Measurements from ENCODE around the gene FNDC11.
"Not testable (repeated sequence)": the region's sequence is repeated elsewhere in the genome, so short reads cannot be mapped to it uniquely, and the experiment has no call there.

FNDC11 gene, protein sequence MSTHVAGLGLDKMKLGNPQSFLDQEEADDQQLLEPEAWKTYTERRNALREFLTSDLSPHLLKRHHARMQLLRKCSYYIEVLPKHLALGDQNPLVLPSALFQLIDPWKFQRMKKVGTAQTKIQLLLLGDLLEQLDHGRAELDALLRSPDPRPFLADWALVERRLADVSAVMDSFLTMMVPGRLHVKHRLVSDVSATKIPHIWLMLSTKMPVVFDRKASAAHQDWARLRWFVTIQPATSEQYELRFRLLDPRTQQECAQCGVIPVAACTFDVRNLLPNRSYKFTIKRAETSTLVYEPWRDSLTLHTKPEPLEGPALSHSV

DNA sequence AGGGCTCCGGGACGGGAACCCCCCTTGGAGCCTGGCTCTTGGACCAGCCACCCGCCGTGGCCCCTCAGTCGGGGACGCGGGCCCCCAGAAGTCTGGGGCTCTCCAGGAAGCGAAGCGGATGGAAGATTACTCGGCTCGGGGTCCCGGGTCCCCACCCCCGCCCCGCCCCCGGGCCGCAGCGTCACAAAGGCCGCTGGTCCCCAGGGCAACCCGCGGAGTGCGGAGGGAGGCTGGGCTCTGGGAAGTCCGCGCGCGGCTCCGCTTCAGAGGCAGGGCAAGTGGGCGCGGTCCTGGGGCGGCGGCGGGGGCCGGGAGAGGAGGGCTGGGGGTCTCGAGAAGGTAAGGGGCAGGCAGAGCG lies at the start of gene FNDC11:
Gene FNDC11 (plus strand): TSS at position 227 of the 358 bp plus-strand sequence. CDS start 1,505 bp downstream, outside the sequence.
- in situ Hi-C loops (cut with HindIII; ENCODE audit: low sequenced_read_pairs), result no loop called here

DNA sequence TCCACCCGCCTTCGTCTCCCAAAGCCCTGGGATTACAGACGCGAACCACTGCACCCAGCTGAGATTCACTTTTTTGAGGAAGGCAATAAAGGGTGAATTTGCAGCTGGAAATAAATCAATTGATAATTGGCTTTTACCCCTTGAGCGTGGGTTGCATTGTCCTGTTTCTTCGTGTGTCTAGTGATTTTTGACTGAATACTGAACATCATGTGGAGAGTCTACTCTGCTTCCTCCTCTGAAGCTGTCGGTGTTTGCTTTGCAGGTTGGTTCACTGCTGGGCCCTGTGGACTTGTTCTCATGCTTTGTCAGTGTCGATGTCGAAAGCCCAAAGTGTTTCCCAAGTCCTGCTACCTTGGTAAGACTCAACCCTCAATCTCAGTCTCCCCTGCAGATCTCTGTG lies 49.3 kb upstream of the FNDC11 start:
- in situ Hi-C loops (cut with HindIII; ENCODE audit: low sequenced_read_pairs), result no loop called here

DNA sequence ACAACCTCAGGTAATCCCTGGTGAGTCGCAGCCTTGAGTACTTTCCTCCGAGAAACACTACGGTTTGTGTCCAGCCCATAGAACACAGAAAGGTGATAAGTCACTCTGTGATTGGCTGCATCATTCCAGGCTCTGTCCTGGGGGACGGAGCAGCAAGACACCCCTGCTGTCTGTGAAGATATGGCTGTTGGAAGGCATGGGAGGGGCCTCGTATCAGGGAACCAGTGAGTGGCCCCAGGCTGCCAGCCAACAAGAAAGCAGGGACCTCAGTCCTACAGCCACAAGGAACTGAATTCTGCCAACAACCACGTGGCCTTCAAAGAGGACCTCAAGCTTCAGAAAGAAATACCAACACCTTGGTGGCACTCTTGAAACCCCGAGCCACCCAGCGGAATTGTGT lies 48.7 kb upstream of the FNDC11 start:
- in situ Hi-C loops (cut with HindIII; ENCODE audit: low sequenced_read_pairs), result no loop called here

DNA sequence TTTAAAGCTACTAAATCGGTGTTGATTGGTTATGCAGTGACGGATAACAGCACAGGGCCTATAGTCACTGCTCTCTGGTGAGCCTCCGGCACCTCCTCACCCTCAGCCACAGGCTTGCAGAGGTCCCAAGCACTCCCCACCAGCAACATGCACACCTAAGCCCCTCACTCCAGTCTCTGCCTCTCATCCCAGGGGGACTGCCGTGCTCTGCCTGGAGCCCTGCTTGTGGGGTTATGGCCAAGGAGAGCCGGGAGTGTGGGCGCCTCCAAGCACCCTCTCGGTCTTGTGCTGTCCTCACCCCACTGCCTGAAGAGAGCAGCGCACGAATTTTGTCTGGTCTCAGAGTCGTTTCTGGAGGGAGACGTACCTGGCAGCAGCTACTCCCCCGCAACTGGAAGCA lies 48.2 kb upstream of the FNDC11 start:
- in situ Hi-C loops (cut with HindIII; ENCODE audit: low sequenced_read_pairs), result no loop called here

DNA sequence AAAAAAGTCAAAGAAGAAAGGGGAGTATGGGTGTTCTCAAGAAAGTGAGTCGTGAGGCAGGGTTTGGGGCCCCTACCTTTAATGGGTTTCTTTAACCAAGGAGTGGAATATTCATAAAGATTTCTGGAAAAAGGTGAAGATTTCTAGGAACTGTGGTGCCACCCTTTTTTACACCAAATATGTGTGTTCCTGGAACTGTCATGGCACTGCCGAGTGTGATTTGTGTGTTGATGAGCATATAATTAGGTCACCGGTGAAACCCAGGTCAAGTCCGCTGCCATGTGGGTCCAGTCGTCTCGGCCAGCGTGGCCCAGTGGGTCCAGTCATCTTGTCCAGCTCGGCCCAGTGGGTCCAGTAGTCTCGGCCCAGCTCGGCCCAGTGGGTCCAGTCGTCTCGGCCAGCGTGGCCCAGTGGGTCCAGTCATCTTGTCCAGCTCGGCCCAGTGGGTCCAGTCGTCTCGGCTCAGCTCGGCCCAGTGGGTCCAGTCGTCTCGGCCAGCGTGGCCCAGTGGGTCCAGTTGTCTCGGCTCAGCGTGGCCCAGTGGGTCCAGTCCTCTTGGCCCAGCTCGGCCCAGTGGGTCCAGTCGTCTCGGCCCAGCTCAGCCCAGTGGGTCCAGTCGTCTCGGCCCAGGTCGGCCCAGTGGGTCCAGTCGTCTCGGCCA lies 46.7 kb upstream of the FNDC11 start:
- in situ Hi-C loops (cut with HindIII; ENCODE audit: low sequenced_read_pairs), result no loop called here

DNA sequence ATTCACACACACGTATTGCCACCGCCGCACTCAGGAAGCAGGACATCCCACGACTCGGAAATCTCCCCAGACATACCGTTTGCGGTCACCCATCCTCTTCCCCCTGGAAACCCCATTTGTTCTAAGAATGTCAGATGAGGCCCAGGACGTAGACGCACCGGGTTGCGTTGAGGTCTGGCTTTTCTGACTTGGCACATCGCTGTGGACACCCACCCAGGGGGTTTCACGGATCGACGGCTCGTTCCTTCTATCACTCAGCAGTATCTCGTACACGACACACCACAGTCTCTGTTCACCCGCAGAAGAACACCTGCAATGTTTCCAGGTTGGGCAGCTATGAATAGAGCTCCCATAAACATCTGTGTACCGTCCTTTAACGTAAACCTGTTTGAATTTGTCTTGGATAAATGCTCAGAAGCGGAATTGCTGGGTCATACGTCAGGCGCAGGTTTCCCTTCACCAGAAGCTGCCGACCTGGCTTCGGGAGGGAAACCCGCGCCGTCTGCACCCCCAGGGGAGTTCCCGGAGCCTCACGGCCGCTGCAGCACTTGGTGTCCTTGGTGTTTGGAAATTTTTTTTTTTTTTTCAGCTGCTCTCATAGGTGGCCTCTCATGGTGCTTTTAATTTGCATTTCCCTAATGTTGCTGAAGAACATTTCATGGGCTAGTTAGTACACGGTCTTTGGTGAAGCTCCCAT lies 45.7 kb upstream of the FNDC11 start:
- in situ Hi-C loops (cut with HindIII; ENCODE audit: low sequenced_read_pairs), result no loop called here

DNA sequence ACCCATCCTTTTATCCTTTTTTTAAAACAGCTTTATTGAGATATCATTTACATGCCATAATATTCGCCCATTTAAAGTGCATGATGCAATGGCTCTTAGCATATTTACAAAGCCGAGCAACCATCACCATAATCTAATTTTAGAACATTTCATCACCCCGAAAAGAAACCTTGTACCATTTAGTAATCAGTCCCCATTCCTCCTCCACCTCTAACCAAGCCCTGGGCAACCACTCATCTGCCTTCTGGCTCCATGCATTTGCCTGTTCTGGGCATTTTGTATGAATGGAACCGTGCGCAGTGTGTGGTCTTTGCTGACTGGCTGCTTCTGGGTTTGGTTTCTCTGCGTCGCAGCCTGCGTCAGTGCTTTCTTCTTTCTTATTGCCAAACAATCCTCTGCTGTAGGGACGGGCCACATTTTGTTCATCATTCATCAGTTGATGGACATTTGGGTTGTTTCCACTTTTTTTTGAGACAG lies 44.8 kb upstream of the FNDC11 start:
- in situ Hi-C loops (cut with HindIII; ENCODE audit: low sequenced_read_pairs), result no loop called here

DNA sequence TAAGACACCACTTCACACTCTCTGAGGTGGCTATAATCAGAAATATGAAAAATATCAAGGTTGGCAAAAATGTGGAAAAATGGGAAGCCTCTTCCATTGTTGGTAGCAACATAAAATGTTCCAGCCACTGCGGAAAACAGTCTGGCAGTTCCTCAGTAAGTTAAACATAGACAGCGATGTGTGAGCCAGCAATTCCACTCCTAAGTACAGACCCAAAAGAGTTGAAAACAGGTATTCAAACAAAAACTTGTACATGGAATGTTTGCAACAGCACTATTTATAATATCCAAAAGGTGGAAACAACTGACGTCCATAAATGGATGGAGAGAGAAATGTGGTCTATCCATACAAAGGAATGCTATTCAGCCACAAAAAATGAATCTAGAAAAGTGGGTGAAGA lies 40.8 kb upstream of the FNDC11 start:
- in situ Hi-C loops (cut with HindIII; ENCODE audit: low sequenced_read_pairs), result no loop called here

DNA sequence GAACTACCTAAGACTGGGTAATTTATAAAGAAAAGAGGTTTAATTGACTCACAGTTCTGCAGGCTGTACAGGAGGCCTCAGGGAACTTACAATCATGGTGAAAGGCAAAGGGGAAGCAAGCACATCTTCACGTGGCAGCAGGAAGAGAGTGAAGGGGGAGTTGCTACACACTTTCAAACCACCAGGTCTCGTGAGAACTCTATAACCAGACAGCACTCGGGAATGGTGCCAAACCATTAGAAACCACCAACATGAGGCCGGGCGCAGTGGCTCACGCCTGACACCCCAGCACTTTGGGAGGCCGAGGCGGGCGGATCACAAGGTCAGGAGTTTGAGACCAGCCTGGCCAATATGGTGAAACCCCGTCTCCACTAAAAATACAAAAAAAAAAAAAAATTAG lies 39.4 kb upstream of the FNDC11 start:
- in situ Hi-C loops (cut with HindIII; ENCODE audit: low sequenced_read_pairs), result not testable (repeated sequence)

DNA sequence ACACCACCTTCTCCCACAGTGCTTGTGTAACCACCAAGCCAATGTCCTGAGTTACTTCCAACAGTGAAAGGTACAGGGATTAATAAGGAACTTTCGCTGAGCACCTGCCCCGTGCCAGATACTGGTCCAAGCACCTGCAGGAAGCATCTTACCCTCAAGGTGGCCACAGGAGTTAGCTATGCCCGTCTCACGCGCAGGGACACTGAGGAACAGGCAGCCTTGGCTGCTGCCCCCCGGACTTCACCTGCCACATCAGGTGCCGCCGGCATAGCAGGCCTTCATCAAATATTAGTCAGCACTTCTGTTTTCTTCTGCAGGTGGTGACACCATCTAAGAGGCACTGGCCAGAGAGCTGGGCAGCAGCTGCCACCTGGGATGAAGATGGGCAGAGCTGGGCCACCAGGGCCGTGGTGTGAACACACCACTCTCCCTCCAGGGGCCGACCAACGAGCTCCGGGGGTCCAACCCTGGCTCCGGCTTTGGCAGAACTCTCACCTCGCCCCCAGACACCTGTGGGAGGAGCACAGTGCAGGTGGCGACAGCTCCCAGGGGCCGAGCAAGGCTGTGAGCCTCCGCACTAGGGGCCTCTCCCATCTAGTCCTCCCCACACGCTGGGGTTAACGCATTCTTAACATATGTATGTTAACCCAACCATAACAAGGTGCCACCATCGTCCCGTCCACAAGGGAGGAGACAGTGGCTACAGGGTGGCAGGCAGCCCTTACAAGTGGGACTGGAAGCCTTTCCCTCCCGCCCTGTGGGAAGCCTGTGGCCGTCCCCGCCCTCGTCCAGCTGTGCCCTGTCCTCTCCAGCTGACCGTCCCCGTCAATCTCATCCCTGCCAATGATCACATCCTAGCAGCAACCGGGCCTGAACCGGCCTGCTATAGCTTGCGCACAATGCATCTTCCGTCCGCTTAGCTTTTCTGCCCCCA lies 36.3 kb upstream of the FNDC11 start:
- in situ Hi-C loops (cut with HindIII; ENCODE audit: low sequenced_read_pairs), result no loop called here

DNA sequence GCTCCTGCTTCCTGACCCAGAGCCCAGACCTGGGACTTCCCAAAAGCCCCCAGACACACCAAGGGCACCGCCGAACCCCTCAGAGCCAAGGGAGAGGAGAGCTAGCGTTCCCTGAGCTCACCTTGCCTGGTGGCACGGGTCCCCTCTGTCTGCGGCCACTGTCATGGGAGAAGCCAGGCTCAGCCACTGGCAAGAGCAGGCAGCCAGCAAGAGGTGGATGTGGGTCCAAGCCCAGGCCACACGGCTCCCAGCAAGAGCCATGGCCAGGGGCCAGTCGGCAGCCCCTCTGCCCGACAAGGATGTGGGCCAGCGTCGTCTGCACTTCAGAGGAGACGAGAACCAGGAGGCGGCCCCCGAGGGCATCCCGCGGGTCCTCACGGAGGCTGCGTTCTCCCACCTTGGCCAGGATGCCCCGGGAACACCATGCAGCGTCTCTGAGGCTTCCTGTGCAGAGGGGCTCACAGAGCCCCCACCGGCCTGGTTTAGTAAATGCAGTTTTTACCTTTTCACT lies 35.6 kb upstream of the FNDC11 start:
- in situ Hi-C loops (cut with HindIII; ENCODE audit: low sequenced_read_pairs), result no loop called here

DNA sequence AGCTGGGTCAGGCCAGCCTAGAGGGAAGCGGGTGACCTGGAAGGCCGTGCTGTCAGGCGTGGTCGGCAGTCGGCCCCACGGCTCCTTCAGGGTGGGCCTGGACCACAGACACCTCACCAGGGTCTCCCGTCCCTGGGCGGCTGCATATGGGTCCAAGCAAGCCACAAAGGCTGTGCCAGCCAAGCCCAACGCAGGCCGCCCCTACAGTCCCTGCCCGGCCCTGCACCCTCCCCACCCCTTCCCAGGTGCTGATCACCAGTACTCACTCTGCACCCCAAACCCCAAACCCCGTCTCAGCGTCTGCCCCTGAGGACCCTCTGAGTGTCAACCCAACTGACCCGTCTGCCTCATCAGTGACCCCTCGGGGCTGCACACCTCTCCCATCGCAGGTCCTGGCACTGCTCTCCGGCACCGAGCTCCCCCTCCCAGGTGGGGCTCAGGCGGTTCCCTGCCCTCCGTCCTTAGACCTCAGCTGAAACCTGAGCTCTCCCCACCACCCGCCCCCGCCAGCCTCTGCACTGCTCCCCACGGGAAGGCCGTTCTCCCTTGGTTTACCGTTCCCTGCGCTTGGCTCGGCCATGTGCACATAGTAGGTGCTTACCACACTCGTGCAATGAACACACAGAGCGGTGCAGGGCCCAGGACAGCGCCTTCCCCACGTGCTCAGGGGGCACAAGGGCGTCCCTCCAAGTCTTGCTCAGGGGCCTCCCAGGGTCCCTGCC lies 34.9 kb upstream of the FNDC11 start:
- in situ Hi-C loops (cut with HindIII; ENCODE audit: low sequenced_read_pairs), result no loop called here

DNA sequence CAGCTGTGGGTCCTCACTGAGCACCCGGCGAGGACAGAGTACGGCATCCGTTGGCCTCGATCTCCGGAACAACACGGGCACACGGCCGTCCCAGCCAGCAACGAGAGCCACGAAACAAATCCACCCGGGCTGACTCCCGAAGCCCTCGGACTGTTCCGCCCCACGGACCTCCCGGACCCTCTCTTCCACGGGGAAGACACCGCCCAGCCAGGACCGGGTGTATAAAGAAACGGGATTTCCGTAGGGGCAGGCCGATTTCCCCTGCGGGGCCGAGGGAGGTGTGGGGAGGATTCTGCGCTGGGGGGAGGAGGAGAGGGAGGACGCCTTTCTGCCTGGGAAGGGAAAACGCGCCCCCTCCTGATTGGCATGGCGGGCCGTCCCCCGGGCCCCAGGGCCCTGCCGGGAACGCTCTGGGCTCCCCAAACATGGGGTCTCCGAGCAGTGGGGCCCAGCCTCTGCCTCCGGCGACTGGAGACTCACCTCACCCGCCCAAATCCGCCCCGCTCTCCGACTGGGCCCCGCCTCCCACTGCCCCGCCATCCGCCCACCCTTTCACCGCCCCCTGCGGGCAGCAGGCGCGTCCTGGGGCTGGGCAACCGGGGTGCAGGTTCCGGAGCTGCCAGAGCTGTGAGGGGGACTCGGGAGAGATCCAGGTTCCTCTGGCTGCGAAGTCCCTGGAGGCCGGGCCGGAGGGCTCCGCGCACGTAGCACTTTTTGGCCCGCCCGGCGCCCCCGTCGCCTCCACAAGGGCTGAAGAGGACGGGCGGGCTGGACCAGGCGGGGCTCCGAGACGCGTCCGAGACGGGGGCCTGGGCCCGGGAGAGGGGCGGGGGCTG lies 34.1 kb upstream of the FNDC11 start:
- in situ Hi-C loops (cut with HindIII; ENCODE audit: low sequenced_read_pairs), result no loop called here

DNA sequence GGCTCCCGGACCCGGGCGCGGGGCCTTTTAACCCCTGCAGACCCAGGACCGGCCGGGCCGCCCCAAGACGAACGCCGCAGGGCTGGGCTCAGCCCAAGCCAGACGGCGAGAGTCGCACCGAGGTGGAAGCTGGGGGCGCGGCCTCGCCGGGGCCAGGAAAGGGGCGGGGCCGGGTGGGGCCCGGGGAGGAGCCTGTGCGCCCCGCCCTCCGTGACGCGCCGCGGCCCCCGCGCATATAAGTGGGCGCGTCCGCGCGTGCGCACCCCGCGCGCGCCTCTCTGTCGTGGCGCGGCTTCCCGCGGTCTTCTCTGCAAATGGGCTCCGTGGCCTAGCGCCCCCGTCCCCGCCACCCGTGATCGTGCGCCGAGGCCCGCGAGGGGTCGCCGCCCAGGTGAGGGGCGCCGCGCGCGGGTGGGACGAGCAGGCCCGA lies 33.4 kb upstream of the FNDC11 start, which contains the start of gene PPDPF:
Gene PPDPF (plus strand): TSS at position 262 of the 430 bp plus-strand sequence. CDS start 544 bp downstream, outside the sequence.
- in situ Hi-C loops (cut with HindIII; ENCODE audit: low sequenced_read_pairs), result no loop called here

DNA sequence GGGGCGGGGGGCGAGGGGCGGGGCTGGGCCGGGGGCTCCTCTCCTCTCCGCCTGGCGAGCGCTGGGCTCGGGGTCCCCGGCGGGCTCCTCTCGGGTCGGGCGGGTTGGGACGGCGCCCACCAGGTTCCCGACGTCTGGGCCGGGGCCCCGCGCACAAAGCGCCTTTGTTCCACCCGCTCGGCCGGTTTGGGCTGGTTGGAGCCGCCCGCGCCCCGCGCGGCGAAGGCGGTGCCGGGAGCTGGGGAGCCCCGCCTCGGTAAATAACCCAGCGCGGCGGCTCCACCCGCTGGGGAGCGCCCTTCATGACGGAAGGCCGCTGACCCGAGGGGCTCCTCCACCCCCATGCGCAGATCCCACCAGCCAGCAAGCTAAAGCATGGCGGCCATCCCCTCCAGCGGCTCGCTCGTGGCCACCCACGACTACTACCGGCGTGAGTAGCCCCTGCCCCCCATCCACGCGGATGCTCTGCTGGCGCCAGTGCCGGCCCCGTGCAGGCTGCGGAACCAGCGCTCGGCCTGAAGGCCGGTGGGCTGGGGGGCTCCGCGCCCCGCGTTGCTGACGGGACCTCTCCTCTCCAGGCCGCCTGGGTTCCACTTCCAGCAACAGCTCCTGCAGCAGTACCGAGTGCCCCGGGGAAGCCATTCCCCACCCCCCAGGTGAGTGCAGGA lies 32.9 kb upstream of the FNDC11 start:
- in situ Hi-C loops (cut with HindIII; ENCODE audit: low sequenced_read_pairs), result no loop called here

DNA sequence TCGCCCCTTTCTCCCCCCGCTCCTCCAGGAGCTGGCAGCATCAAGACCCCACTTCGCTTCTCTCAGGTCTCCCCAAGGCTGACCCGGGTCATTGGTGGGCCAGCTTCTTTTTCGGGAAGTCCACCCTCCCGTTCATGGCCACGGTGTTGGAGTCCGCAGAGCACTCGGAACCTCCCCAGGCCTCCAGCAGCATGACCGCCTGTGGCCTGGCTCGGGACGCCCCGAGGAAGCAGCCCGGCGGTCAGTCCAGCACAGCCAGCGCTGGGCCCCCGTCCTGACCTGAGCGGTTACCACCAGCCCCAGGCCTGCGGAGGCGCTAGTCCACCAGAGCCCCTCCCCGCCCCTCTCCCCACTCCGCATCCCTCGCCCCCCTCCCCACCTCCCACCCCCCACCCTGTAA lies 32.4 kb upstream of the FNDC11 start:
- in situ Hi-C loops (cut with HindIII; ENCODE audit: low sequenced_read_pairs), result no loop called here

DNA sequence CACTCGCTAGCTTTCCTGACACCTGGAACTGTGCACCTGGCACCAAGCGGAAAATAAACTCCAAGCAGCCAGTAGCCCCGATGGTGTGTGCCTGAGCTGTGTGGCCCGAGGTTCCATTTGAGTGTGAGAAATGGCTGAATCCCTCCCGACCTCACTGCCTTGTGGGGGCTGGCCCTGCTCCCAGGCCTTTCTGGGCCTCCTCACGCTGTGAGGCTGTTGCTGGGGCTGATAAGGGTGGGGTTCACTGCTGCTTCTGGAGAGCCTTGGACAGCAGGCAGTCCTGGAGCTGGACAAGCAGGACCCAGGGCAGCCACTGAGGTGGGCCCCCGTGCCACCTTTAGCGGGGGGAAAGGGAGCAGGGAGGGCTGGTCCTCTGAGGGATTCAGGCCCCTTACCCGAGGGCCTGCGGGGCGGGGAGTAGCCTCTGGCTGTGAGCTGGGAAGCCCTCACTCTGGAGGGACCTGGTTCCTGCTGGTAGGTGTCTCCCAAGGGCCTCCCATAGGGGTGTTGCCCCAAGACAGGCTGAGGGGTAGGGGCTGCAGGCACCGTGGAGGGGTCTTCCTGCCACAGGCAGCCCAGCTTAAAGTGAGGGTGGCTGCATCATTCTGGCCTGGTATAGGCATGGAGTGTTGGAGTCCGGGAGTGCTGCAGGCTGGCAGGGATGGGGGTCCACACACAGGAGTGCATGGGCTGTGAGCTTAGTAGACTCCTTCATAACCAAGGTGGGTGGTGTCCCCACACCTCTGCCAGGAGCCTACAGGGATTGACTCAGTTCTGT lies 31.7 kb upstream of the FNDC11 start:
- in situ Hi-C loops (cut with HindIII; ENCODE audit: low sequenced_read_pairs), result no loop called here

Data from endothelial cell of hepatic sinusoid (primary cell).